HepG2 (cell line): ENCODE data around the gene KIF25. TPM values are rescaled to one million over a fixed set of nuclear protein-coding genes. Genes with fewer than 3 reads are reported as not detected.

Source experiments
- CEBPB ChIP-seq: IDR thresholded peaks from 2 replicates; pipeline ENCODE4 v1.6.1; 2011; ENCODE audit warnings: low read depth, low read length, improper control_type of control experiment, borderline replicate concordance
- CREBL2 ChIP-seq: sonication (generic); formaldehyde crosslinking; IDR thresholded peaks from 2 replicates; pipeline ENCODE4 v1.8.1; 2023; ENCODE audit warnings: missing genetic modification reagents, mild to moderate bottlenecking, borderline replicate concordance
- FOSL2 ChIP-seq: sonication (generic); formaldehyde crosslinking; IDR thresholded peaks from 2 replicates; pipeline ENCODE4 v1.4.0; 2020; ENCODE audit warnings: missing genetic modification reagents
- FOXP4 ChIP-seq: sonication (generic); formaldehyde crosslinking; IDR thresholded peaks from 2 replicates; pipeline ENCODE4 v1.4.0; 2020; ENCODE audit warnings: missing genetic modification reagents
- HNRNPK ChIP-seq: fragments of 200-400 bp; formaldehyde crosslinking; IDR thresholded peaks from 2 replicates; pipeline ENCODE4 v1.6.1; 2018; ENCODE audit warnings: low read length, low read depth, moderate library complexity, mild to moderate bottlenecking; ENCODE audit not compliant: poor library complexity, severe bottlenecking
- MXD3 ChIP-seq: IDR thresholded peaks from 2 replicates; pipeline ENCODE4 v1.6.1; 2016; ENCODE audit warnings: mild to moderate bottlenecking, missing biosample characterization, missing genetic modification reagents
- NR3C1 ChIP-seq: sonication (generic); formaldehyde crosslinking; IDR thresholded peaks from 2 replicates; pipeline ENCODE4 v1.4.0; 2020; ENCODE audit warnings: missing genetic modification reagents
- PHF8 ChIP-seq: sonication (generic); formaldehyde crosslinking; IDR thresholded peaks from 2 replicates; pipeline ENCODE4 v1.5.0; 2020; ENCODE audit warnings: missing genetic modification reagents
- RBAK ChIP-seq: sonication (generic); formaldehyde crosslinking; IDR thresholded peaks from 2 replicates; pipeline ENCODE4 v1.5.1; 2020; ENCODE audit warnings: mild to moderate bottlenecking, missing genetic modification reagents
- RXRB ChIP-seq: IDR thresholded peaks from 2 replicates; pipeline ENCODE4 v1.6.1; 2016; ENCODE audit warnings: borderline replicate concordance, missing genetic modification reagents, missing compliant biosample characterization
- SNRNP70 ChIP-seq: fragments of 200-400 bp; formaldehyde crosslinking; IDR thresholded peaks from 2 replicates; pipeline ENCODE4 v1.6.1; 2017; ENCODE audit warnings: mild to moderate bottlenecking, low read depth, low read length, moderate library complexity
- SOX5 ChIP-seq: IDR thresholded peaks from 2 replicates; pipeline ENCODE4 v1.6.1; 2016; ENCODE audit warnings: borderline replicate concordance
- SP4 ChIP-seq: sonication (generic); formaldehyde crosslinking; IDR thresholded peaks from 2 replicates; pipeline ENCODE4 v1.8.1; 2023; ENCODE audit warnings: mild to moderate bottlenecking, missing genetic modification reagents
- SPEN ChIP-seq: sonication (generic); formaldehyde crosslinking; IDR thresholded peaks from 2 replicates; pipeline ENCODE4 v1.5.1; 2020; ENCODE audit warnings: low read depth, mild to moderate bottlenecking, missing genetic modification reagents
- ZBTB14 ChIP-seq: sonication (generic); formaldehyde crosslinking; IDR thresholded peaks from 2 replicates; pipeline ENCODE4 v1.4.0; 2020; ENCODE audit warnings: missing genetic modification reagents
- ZNF260 ChIP-seq: sonication (generic); formaldehyde crosslinking; IDR thresholded peaks from 2 replicates; pipeline ENCODE4 v1.4.0; 2020; ENCODE audit warnings: missing genetic modification reagents, low read depth, mild to moderate bottlenecking, borderline replicate concordance
- ZNF562 ChIP-seq: sonication (generic); formaldehyde crosslinking; IDR thresholded peaks from 2 replicates; pipeline ENCODE4 v1.8.0; 2022; ENCODE audit warnings: missing genetic modification reagents, borderline replicate concordance
- ZNF605 ChIP-seq: sonication (generic); formaldehyde crosslinking; IDR thresholded peaks from 2 replicates; pipeline ENCODE4 v1.8.0; 2022; ENCODE audit warnings: mild to moderate bottlenecking, missing genetic modification reagents
- ZNF878 ChIP-seq: sonication (generic); formaldehyde crosslinking; IDR thresholded peaks from 2 replicates; pipeline ENCODE4 v1.8.1; 2023; ENCODE audit warnings: mild to moderate bottlenecking, missing genetic modification reagents, moderate library complexity
- polyA plus RNA-seq, 8 experiments: library from polyadenylated mRNA; depleted of rRNA in 3 of 8; stranded (reverse) in 7 of 8; unstranded in 1 of 8; fragments of >200 nt; fragmentation: Illumina TruSeq in 4 of 8; extraction: Trizol in 4 of 8; gene quantifications; 2 replicates each; pipeline versions ENCODE4 v1.2.1 to v1.2.3, GENCODE V29; 2011 to 2016; ENCODE audit warnings: low read depth in 4 of 8, missing spikeins in 1 of 8, mixed read lengths in 1 of 8; ENCODE audit not compliant: insufficient read depth in 1 of 8
- total RNA-seq, 5 experiments: library from RNA; depleted of rRNA; stranded (reverse); fragments of >200 nt; fragmentation: Illumina TruSeq; extraction: Trizol; gene quantifications; 2 replicates each; pipeline ENCODE4 v1.2.3, GENCODE V29; 2016; ENCODE audit warnings: low read depth in 1 of 5

Gene KIF25
- total and polyA plus RNA-seq, 2 of the 13 experiments (the other 11 are each of a cell fraction or from before 2014, with no cell fraction given): not detected

DNA sequence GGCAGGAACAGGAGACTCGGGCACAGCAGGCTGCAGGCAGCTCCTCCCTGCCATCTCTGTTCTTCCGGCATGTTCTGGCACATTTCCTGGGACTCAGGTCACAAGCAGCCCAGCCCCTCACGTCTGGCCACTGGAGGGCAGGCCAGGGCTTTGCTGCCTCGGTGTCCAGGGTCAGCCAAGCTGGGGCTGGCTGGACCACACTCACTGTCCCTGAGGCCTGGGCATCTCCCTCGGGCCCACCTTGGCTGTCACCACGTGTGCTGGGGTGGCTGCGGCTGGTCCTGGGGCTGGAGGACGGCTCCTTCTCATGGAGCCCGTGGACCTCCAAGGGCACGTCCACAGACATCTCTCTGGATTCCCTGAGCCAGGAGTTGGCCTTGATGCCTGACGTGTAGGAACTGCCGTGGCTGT, 63.1 kb downstream of the KIF25 start (continued):
- TF ChIP-seq ZBTB14 (no peak), PHF8 (CRISPR knock-in tag) (no peak), RXRB (no peak), ZNF605 (CRISPR knock-in tag) (no peak), CREBL2 (CRISPR knock-in tag) (no peak), FOSL2 (CRISPR knock-in tag) (peak; percentile 27; the same call in 1 of the 2 replicates), SNRNP70 (no peak), ZNF562 (no peak), CEBPB (no peak), FOXP4 (CRISPR knock-in tag) (no peak), SOX5 (no peak), NR3C1 (CRISPR knock-in tag) (no peak), RBAK (CRISPR knock-in tag) (no peak), ZNF878 (CRISPR knock-in tag) (no peak), HNRNPK (no peak), MXD3 (CRISPR knock-in tag) (no peak), SPEN (CRISPR knock-in tag) (peak; percentile 31; the same call in 1 of the 2 replicates), SP4 (CRISPR knock-in tag) (no peak; the same call in 1 of the 2 replicates), ZNF260 (CRISPR knock-in tag) (no peak)
